COLO668 (cell line): Measurements from ENCODE around the gene LMO1.

Experiments used
- DNase-seq: peaks from one replicate; lab custom pipeline; 2025; ENCODE audit not compliant: unreplicated experiment; lab: John Stamatoyannopoulos, UW

LMO1 gene

DNA sequence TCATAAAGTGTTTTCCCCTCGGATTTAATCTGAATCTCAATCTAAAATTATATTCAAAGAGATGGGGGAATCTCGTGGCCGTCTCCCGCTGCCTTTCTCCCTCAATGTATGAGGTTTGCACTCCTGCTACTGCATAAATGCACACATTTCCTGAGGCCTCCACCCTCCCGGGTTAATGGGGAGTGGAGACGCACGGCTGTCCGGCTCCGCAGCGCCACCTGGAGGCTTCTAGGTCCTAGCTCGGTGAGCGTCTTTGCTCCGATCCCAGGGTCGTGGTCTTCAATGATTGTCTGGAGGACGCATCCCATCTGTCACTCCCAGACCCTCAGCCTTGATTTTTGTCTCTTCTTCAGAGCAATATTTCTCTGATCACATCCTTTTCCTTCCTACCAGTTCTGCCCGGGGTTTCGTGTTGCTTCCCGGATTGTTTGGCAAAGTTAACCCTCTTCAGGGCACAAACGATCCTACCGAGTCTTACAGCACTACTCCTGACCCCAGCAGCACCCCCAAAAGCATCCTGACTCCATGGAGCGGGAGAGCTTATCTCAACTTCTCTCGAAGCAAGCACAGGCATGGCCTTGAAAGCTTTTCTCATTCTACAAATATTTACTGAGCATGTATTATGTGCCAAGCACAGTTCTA, at the start of gene LMO1:
Gene LMO1 (minus strand): TSS at position 110 of the 642 bp plus-strand sequence. CDS start 516 bp downstream, outside the sequence.
- DNase-seq, result peak; percentile 86

GRCh38 chr11:8312986-8313385, 49.3 kb upstream of the LMO1 start:
- DNase-seq, result no peak

GRCh38 chr11:8311366-8311765, 47.7 kb upstream of the LMO1 start:
- DNase-seq, result no peak

DNA sequence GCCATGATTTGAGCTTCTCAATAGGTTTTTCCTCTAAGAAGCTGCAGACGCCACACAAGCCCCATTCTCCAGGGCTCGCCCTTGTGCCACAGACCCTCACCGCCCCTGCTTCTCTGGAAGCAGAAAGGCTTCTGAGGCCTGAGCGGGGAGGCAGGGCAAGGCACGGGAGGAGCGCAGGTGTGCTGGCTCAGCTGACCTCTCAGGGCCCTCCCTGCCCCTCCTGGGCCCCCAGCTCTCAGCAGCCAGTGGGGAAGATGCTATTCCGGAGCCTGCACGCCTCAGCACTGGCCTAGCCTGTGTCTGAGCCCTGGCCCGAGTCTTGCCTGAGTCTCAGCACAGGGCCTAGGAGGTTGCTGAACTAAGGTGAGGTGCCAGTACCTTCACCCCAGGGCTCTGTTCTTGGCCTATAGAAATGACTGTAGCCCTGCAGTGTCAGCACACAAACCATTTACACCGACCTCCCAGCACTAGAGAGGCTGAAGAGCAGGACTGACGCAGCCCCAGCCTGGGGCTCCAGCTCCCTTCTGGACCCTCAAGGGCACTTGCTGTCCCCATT, 47.1 kb upstream of the LMO1 start:
- no peak for DNase-seq

DNA sequence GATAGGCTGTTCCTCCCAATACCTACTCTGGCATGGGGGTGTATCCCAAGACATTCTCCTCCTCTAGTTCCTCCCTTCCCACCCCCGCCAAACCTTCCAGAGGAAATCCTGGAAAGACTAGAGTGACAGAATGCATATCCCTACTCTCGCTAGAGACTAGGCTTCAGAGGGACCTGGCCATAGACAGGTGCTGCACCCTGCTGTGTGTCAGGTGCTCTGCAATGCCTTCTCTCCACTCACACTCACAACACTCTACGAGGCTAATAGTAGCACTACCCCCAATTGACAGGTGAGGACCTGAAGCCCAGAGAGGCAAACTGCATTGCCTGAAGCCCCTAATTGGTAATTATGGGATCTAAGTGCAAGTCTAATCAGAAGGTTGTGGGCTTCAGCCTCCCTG, 46.2 kb upstream of the LMO1 start:
- peak; percentile 33 for DNase-seq

- no peak for DNase-seq
These were observed 45.6 kb upstream of the LMO1 start for GRCh38 chr11:8309311-8309710.

- DNase-seq, result no peak
These were observed 43.9 kb upstream of the LMO1 start for GRCh38 chr11:8307601-8308000.

- no peak for DNase-seq
These were observed 37.9 kb upstream of the LMO1 start for GRCh38 chr11:8301622-8302021.

DNA sequence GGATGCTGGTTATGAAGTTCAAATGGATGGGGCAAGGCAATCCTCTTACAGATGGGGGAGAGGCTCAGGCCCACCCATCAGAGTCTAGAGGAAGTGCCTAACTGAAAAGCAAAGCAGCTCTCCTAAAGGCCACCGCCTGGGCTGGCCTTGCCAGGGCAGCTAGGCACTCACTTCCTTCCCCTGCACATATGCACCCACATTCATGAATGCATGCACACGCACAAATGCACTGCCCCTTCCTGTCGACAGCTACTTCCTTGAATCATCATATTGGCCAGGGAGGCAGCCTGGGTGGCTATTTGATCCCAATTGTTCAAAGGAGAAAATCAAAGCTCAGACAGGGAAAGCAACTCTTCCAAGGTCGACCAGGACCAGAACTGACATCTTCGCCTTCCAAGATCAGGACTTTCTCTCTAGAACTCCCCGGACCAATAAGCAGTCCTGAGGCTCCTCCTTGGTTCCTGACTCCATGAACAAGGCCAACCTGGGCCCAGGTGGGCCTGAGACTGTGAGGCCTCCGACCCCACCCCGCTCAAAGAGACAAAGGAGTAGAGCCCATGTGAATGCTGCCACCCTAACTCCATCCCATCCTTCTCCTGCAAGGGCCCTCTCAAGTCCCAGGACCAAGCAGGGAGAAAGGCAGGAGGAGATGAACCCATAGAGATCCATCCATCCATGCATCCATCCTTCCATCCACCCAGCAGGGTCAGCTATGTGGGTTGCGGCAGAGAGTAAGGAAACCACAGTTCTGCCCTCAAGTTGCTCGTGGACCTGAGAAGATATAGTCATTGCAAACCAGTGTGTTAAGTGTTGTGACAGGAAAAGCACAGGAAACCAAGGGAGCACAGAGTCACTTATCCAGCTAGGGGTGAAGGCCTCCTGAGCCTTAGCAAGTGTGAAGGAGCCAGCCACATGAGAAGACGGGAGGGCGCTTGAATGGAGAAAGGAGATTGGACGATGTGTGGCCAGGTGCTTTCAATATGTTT, 35.4 kb upstream of the LMO1 start:
- DNase-seq, result no peak

- DNase-seq, result no peak
These were observed 34.2 kb upstream of the LMO1 start for GRCh38 chr11:8297781-8298440.

DNA sequence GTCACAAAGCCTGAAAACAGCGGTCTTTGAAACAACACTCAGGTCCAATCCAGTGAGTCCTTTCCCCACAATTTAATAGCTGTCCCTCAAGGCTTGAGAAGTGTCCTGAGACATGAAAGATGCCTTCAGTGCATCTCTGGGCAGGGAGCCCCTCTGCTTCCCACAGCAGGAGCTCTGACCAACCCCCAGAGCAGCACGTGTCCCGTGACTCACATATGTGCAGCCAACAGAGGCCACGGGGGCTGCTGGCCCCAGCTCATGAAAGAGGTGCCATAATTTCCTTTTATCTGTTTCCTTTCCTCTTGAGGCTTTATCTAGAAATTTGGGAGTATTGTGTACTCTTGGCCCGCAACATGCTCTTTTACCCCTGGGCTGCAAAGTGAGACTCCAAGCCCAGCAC, 33.2 kb upstream of the LMO1 start:
- no peak for DNase-seq

DNA sequence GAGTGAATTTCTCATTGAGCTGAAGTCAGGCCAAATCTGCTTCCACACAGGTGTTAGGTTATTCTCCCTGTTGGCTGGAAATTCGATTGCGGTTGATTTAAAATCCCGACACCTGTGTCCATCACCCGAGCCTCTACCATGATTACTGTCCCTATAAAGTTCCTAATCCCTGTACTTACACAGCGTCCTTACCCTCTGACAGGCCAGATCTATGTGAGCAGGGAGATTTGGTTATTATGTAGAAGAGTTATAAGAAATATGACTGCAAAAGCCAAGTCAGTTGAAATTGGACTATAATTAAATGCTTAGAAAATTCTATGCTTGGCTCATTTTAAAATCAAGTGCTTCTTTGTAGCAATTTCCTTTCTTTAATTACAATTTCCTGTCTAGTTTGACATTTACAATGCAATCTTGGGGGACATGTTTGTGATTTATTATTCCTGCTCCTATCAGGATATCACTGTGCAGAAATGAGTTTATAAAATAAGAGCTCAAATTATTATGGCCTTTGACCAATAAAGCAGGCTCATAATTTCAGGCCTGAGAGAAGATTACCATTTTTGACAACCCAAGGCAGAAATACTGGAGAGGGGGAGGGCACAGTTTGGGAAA, 32.5 kb upstream of the LMO1 start:
- no peak for DNase-seq

- DNase-seq, result no peak
These were observed 30.7 kb upstream of the LMO1 start for GRCh38 chr11:8294251-8294935.

GRCh38 chr11:8293171-8293570, 29.5 kb upstream of the LMO1 start:
- no peak for DNase-seq

- no peak for DNase-seq
These were observed 28.7 kb upstream of the LMO1 start for GRCh38 chr11:8292351-8292750.

DNA sequence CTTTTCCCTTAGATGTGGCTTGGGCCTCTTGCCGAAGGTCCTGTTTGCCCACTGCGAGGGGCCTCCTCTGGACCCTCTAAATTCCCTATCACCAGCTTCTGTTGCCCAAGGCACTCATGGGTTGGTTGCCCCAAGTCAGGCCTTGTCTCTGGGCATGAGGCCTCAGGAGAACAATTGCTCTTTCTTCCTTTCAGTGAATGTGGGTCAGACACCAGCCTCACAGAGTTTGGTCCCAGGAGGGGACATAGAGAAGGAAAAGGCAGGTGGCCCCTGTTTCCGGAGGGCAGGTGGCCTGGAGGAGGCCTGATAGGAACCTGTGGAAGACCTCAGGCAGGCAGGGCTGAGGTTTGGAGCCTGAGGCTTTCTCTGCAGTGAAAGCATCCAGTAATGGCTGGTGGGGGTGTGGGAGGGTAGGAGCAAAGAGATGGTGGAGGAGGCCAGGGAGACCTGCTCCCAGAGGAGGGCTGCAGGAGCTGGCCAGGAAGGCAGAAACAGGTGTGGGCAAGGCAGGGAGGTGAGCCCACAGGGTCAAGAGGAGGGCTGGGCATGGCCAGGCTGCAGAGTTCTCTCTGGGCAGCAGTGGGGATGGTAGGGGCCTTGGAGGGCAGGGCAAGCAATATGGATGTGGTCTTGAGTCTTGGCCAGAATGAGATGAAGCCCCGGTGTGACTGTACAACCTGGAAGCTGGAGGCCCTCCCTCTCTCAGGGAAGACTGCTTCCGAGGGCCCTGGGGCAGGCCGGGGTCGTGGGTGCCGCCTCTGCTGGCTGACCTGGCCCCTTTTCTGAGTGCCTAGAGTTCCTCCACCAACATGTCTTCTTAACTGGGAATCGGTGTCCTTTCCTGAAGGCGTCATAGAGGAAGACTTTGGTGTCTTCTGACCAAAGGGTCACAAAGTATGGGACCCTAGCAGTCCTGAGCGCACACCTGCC, 28.0 kb upstream of the LMO1 start:
- no peak for DNase-seq

- DNase-seq, result peak; percentile 33
These were observed 26.6 kb upstream of the LMO1 start for GRCh38 chr11:8290081-8290810.

GRCh38 chr11:8289492-8289918, 25.8 kb upstream of the LMO1 start:
- no peak for DNase-seq
